HEK293T (cell line): ENCODE measurements around the gene CAPZA1.

Experiments
- ARNT ChIP-seq: fragments of 450-650 bp; IDR thresholded peaks from 2 replicates; pipeline ENCODE4 v1.6.1; 2017; ENCODE audit warnings: mild to moderate bottlenecking
- ELF4 ChIP-seq: fragments of 450-650 bp; IDR thresholded peaks from 2 replicates; pipeline ENCODE4 v1.6.1; 2017; ENCODE audit warnings: antibody characterized with exemption
- HDGF ChIP-seq: fragments of 450-650 bp; IDR thresholded peaks from 2 replicates; pipeline ENCODE4 v1.6.1; 2017; ENCODE audit warnings: antibody characterized with exemption, borderline replicate concordance
- SP1 ChIP-seq: fragments of 450-650 bp; IDR thresholded peaks from 2 replicates; pipeline ENCODE4 v1.6.1; 2017

DNA sequence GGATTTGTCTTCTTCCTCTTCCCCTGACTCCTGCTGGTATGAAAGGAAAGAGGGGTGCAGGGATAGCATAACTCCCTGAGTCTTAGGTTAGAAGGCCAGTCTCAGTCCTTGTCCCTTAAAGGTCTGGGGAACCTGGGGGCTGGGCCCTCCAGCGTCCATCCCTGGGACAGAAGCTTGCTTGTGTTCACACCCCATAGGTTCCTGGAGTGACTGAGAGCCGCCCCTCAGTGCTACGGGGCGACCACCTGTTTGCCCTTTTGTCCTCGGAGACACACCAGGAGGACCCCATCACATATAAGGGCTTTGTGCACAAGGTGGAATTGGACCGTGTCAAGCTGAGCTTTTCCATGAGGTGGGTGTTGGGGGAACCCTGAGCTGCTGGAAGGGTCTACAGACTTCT lies 74.2 kb downstream of the CAPZA1 start:
- TF ChIP-seq HDGF (no peak), ARNT (no peak), SP1 (no peak), ELF4 (no peak)
